ENCODE results near the gene KIF1A. TPM values are rescaled to one million over a fixed set of nuclear protein-coding genes. Genes with fewer than 3 reads are reported as not detected.

Gene KIF1A
- total and polyA plus RNA-seq, 2 of the 13 experiments (the other 11 are each of a cell fraction or from before 2014, with no cell fraction given) = 0.01 TPM; not detected in 1

DNA sequence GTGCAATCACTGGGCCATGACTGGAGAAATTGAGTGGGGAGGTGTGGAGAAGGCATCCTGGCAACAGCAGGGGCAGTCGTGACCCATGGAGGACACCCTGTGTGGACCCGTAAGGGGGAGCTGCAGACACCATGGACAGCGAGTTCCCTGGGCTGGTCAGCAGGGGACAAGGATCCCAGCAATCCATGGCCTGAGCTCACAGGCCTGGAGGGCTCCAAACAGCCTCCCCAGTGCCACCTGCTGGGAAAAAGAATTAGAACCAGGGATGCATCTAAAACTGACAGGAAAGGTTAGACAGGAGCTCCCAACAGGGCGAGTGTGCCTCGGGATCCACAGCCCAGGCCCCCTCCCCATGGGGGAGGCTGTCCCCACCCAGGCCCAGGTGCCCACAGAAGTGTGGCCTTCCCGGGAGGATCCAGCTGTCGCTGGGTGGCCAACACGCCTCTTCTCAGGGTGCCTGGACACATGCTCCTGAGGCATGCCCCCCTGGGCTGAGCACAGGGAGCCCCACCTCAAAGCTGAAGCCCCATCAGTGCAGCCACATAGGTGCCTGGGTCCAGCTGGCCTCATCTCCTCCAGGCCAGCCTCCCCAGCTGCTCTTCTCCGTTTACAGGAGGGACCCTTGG is 20.5 kb upstream of the KIF1A start (continued):
- TF ChIP-seq, protein P1, sequence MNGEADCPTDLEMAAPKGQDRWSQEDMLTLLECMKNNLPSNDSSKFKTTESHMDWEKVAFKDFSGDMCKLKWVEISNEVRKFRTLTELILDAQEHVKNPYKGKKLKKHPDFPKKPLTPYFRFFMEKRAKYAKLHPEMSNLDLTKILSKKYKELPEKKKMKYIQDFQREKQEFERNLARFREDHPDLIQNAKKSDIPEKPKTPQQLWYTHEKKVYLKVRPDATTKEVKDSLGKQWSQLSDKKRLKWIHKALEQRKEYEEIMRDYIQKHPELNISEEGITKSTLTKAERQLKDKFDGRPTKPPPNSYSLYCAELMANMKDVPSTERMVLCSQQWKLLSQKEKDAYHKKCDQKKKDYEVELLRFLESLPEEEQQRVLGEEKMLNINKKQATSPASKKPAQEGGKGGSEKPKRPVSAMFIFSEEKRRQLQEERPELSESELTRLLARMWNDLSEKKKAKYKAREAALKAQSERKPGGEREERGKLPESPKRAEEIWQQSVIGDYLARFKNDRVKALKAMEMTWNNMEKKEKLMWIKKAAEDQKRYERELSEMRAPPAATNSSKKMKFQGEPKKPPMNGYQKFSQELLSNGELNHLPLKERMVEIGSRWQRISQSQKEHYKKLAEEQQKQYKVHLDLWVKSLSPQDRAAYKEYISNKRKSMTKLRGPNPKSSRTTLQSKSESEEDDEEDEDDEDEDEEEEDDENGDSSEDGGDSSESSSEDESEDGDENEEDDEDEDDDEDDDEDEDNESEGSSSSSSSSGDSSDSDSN (CRISPR knock-in tag; IDR thresholded peaks at IDR 0.05) = peak; percentile 58
- TF ChIP-seq SNAPC2 (CRISPR knock-in tag; IDR thresholded peaks at IDR 0.05) = no peak

DNA sequence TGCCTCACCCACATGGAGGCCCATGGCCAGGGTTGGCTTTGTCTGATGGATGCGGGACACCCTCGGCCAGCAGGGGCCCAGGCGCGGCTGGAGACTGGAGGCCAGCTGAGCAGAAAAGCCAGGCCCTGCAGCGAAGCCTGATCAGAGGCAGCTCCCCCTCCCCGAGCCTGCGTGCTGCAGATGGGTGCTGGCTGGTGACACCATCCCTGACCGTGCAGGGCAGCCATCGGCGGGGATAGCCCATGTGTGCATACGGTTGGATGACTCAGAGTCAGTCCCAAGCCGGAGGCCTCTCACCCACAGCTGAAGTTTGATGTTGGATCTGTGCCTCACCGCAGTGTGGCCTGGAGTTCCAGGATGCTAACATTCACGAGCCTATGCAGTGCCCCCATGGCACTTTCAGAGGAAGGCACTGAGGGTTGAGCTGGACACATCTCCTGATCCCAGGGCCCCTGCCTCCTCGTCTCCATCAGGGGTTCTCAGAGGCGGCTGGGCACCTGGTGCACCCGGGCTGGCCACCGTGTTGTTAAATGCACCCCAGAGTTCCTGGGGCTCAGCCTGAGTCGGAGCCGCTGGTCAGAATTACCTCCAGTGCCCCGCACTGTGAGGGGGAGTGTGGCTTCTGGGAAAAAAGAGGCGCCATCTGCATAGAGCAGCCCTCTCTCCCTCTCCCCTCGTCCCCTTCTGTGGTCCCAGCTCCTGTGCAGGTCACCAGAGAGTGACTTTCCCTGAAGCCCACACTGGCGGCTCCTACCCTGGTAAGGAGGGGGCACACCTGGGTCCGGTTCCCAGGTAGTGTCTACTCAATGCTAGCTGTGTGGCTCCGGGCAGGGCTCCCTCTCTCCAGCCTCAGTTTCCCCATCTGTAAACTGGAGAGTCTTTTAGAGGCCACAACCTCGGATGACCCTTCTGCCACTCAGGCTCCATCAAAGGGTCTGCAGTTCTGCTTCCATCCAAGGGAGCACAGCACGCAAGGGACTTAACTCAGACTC is 19.4 kb upstream of the KIF1A start:
- H3K36me3 ChIP-seq (replicated peaks in 1 of 2; ENCODE audit: control insufficient read depth in 1 of 2, insufficient read depth in 2 of 2, low read length in 2 of 2) = no peaks in the 10 kb centered on the region
- CTCF ChIA-PET (ENCODE audit: low intra/inter-chr PET ratio, low total read pairs) = interaction anchor here (1.2 to 1.5 kb wide), 3 partner anchors 12 to 91 kb away, joined by 3 to 19 read pairs (median 4); no protein-coding TSS in a partner anchor
- H3K9ac ChIP-seq (ENCODE audit: insufficient read depth, low read depth, low read length) = no peak overlapping the region
- H3K27ac ChIP-seq (ENCODE audit: extremely low read length, insufficient read depth, low read length) = no peak overlapping the region
- H3K27me3 ChIP-seq (ENCODE audit: control insufficient read depth in 1 of 2, insufficient read depth in 2 of 2, low read length in 2 of 2) = peaks cover 15 to 72% of the 10 kb centered on the region in 2 experiments
- H3K79me2 ChIP-seq (ENCODE audit: insufficient read depth, low read length) = no peaks in the 10 kb centered on the region
- no peak for FAIRE-seq
- no peaks in the 10 kb centered on the region for H3K4me1 ChIP-seq (ENCODE audit: insufficient read depth, low read length)
- no peaks in the 10 kb centered on the region for H3K9me3 ChIP-seq (ENCODE audit: low read length)
- POLR2A ChIA-PET = interaction anchor here (1.0 to 1.4 kb wide), 3 partner anchors 18 to 274 kb away, joined by 3 to 4 read pairs (median 4); no protein-coding TSS in a partner anchor
- in situ Hi-C loops (cut with HindIII; ENCODE audit: extremely low pct_ligation_motif_present, low pct_unique_long_range_greater_than_20kb) = loop anchor here (5.0 kb wide), 1 partner anchor 358 kb away; no protein-coding TSS in a partner anchor
- TF ChIP-seq ZNF713 (CRISPR knock-in tag; IDR thresholded peaks at IDR 0.05) (no peak), NRL (CRISPR knock-in tag; IDR thresholded peaks at IDR 0.05; ENCODE audit: borderline replicate concordance) (0 out of 2 replicates have a peak, but pooled peaks have one; percentile 24)
- peak; percentile 9 for ATAC-seq
- 29% methylated on average over 10 of the region's 28 CpGs for WGBS (ENCODE audit: low lambda C conversion rate)
- intact Hi-C loops (cut with micrococcal nuclease; ENCODE audit: unreplicated experiment) = loop anchor here (1.0 to 10.0 kb wide), 3 partner anchors 29 to 325 kb away; no protein-coding TSS in a partner anchor
- H2AFZ ChIP-seq (ENCODE audit: low read length) = no peak overlapping the region
- no peak overlapping the region for H3K4me2 ChIP-seq (ENCODE audit: low read depth, low read length)
- no peak for DNase-seq (ENCODE audit: low spot score)
- no peak overlapping the region for H3K4me3 ChIP-seq (replicated peaks in 1 of 3; ENCODE audit: insufficient read depth in 1 of 3, low read depth in 2 of 3, low read length in 3 of 3)
- peaks cover 3% of the 10 kb centered on the region; the same call in 1 of the 2 replicates for H4K20me1 ChIP-seq (ENCODE audit: insufficient read depth, low read length)
- no TSS peak for BruUV-seq (replicated peaks)
